ENCODE results near the gene INSM1.

The INSM1 gene

GRCh38 chr20:20413810-20414281 is 45.9 kb downstream of the INSM1 start:
- Histone ChIP-seq H4K20me1 (no peaks in the 10 kb centered on the region), H3K27ac (no peak overlapping the region), H3K9ac (no peak overlapping the region), H3K4me1 (no peaks in the 10 kb centered on the region), H3K36me3 (peaks cover 22% of the 10 kb centered on the region), H3K9me3 (no peaks in the 10 kb centered on the region), H3K4me2 (no peak overlapping the region), H3K4me3 (no peak overlapping the region), H3K27me3 (no peaks in the 10 kb centered on the region)
- no peak for TF ChIP-seq Cebpa-rat (IDR thresholded peaks at IDR 0.05)

- H3K36me3 ChIP-seq = peaks cover 18% of the 10 kb centered on the region
- no peaks in the 10 kb centered on the region for H3K9me3 ChIP-seq
- no peak overlapping the region for H3K27ac ChIP-seq
- no peak for TF ChIP-seq Cebpa-rat (IDR thresholded peaks at IDR 0.05)
- no peaks in the 10 kb centered on the region for H3K27me3 ChIP-seq
- H3K9ac ChIP-seq = no peak overlapping the region
- H3K4me1 ChIP-seq = no peaks in the 10 kb centered on the region
- H3K4me2 ChIP-seq = no peak overlapping the region
- no peaks in the 10 kb centered on the region for H4K20me1 ChIP-seq
- no peak overlapping the region for H3K4me3 ChIP-seq
These were observed 46.8 kb downstream of the INSM1 start for GRCh38 chr20:20414640-20415220.

- Histone ChIP-seq H4K20me1 (no peaks in the 10 kb centered on the region), H3K9me3 (no peaks in the 10 kb centered on the region), H3K27ac (no peak overlapping the region), H3K4me2 (no peak overlapping the region), H3K4me3 (no peak overlapping the region), H3K36me3 (peaks cover 18% of the 10 kb centered on the region), H3K9ac (no peak overlapping the region), H3K4me1 (no peaks in the 10 kb centered on the region), H3K27me3 (no peaks in the 10 kb centered on the region)
- no peak for TF ChIP-seq Cebpa-rat (IDR thresholded peaks at IDR 0.05)
These were observed 47.4 kb downstream of the INSM1 start for GRCh38 chr20:20415321-20415720.

DNA sequence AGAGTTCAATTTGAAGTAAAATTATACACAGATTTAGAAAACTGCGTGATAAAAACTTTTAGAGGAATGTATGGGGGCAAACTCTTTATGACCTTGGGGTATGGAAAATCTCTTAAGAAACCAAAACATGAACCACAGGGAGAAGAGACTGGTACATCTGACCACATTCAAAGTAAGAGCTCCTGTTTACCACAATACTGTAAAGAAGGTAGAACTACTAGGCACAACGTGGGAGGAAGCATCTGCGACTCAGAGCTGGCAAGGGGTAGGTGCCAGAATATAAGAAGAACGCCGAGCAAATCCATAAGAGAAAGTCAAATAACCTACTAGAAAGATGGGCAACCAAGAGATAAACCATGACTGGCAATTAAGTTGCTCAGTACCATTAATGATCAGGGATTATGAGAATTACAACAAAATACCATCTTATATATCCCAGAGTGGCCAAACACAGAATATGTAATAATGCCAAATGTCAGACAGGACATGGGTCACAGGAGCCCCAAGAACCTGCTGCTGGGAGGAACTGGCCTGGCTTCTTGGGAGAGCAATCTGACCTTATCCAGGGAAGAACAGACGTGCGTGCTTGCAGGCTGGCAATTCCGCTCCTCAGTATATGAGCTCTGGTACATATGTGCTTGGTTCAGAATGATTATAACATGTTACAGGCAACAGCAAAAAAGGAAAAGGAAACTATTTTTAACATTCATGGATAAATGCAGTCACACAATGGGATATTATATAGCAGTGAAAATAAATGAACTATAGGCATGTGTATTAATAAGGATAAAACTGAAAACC is 50.2 kb downstream of the INSM1 start:
- peaks cover 18% of the 10 kb centered on the region for H3K36me3 ChIP-seq
- H3K27me3 ChIP-seq = no peaks in the 10 kb centered on the region; the same call in 1 of the 2 replicates
- no peaks in the 10 kb centered on the region for H4K20me1 ChIP-seq
- no peak overlapping the region for H3K9ac ChIP-seq
- no peak overlapping the region for H3K4me3 ChIP-seq
- H3K4me1 ChIP-seq = no peaks in the 10 kb centered on the region
- no peak overlapping the region for H3K4me2 ChIP-seq
- no peaks in the 10 kb centered on the region for H3K9me3 ChIP-seq
- no peak for TF ChIP-seq Cebpa-rat (IDR thresholded peaks at IDR 0.05)
- no peak overlapping the region for H3K27ac ChIP-seq
